ENCODE measurements around the gene CD300LG.
A peak's percentile ranks its signal among the peaks of the same experiment; 100 is the strongest.

CD300LG gene

GRCh38 chr17:43901861-43902589 lies 55.0 kb downstream of the CD300LG start (continued):
- no peak for TF ChIP-seq BACH2 (CRISPR knock-in tag; IDR thresholded peaks at IDR 0.05; ENCODE audit: borderline replicate concordance)
- no peak for TF ChIP-seq ARNTL (CRISPR knock-in tag; IDR thresholded peaks at IDR 0.05; ENCODE audit: borderline replicate concordance, low read depth)
- TF ChIP-seq OSR1 (CRISPR knock-in tag; IDR thresholded peaks at IDR 0.05) = no peak
- no peak for TF ChIP-seq ZNF8 (CRISPR knock-in tag; IDR thresholded peaks at IDR 0.05)

GRCh38 chr17:43905400-43905984 lies 58.5 kb downstream of the CD300LG start:
- TF ChIP-seq TSHZ2 (CRISPR knock-in tag; IDR thresholded peaks at IDR 0.05) (no peak), PATZ1 (CRISPR knock-in tag; IDR thresholded peaks at IDR 0.05; ENCODE audit: borderline replicate concordance) (no peak), ZFP3 (CRISPR knock-in tag; IDR thresholded peaks at IDR 0.05) (no peak), ISL1 (CRISPR knock-in tag; IDR thresholded peaks at IDR 0.05) (no peak), ARNTL (CRISPR knock-in tag; IDR thresholded peaks at IDR 0.05; ENCODE audit: borderline replicate concordance, low read depth) (no peak), ESRRG (CRISPR knock-in tag; IDR thresholded peaks at IDR 0.05) (no peak), ZNF8 (CRISPR knock-in tag; IDR thresholded peaks at IDR 0.05) (no peak), ZNF70 (CRISPR knock-in tag; IDR thresholded peaks at IDR 0.05) (no peak), TOX (CRISPR knock-in tag; IDR thresholded peaks at IDR 0.05; ENCODE audit: borderline replicate concordance) (no peak), ZC3H10 (CRISPR knock-in tag; IDR thresholded peaks at IDR 0.05) (no peak), CSRNP3 (CRISPR knock-in tag; IDR thresholded peaks at IDR 0.05) (no peak), POU6F1 (CRISPR knock-in tag; IDR thresholded peaks at IDR 0.05; ENCODE audit: borderline replicate concordance, low read depth) (no peak), CREB5 (CRISPR knock-in tag; IDR thresholded peaks at IDR 0.05; ENCODE audit: low read depth) (no peak), TCF4 (CRISPR knock-in tag; IDR thresholded peaks at IDR 0.05; ENCODE audit: borderline replicate concordance) (no peak)
- ATAC-seq = no peak

- peak; percentile 77 for ATAC-seq
- TF ChIP-seq TSHZ2 (CRISPR knock-in tag; IDR thresholded peaks at IDR 0.05) (0 out of 2 replicates have a peak, but pooled peaks have one; percentile 42), ZFP3 (CRISPR knock-in tag; IDR thresholded peaks at IDR 0.05) (no peak)
Observed at GRCh38 chr17:43905985-43906852, 59.2 kb downstream of the CD300LG start.

All from SK-N-SH treated with all-trans-retinoic acid at 6 μM for 48 hours (cell line).